Hematopoietic multipotent progenitor cell treated with erythropoietin and hydrocortisone succinate and interleukin-3 and kit ligand, for 6 days (in vitro differentiated cells): ENCODE measurements around the gene GBX2.

Source experiments
- DNase-seq: peaks from one replicate; pipeline ENCODE4 v3.0.0-alpha.2; 2015

Gene GBX2

GRCh38 chr2:236180831-236181453 lies 12.8 kb upstream of the GBX2 start:
- DNase-seq: peak; percentile 77

- no peak for DNase-seq
Measured at GRCh38 chr2:236180076-236180816, 12.1 kb upstream of the GBX2 start.

GRCh38 chr2:236179236-236180075 lies 11.3 kb upstream of the GBX2 start:
- no peak for DNase-seq

GRCh38 chr2:236178890-236179235 lies 10.7 kb upstream of the GBX2 start:
- no peak for DNase-seq

GRCh38 chr2:236177967-236178889 lies 10.0 kb upstream of the GBX2 start:
- peak; percentile 56 for DNase-seq

GRCh38 chr2:236177604-236177966 lies 9.4 kb upstream of the GBX2 start:
- peak; percentile 68 for DNase-seq

GRCh38 chr2:236176951-236177350 lies 8.8 kb upstream of the GBX2 start:
- DNase-seq: no peak

GRCh38 chr2:236176417-236176816 lies 8.2 kb upstream of the GBX2 start:
- DNase-seq: peak; percentile 35

- no peak for DNase-seq
Measured at GRCh38 chr2:236175548-236176150, 7.5 kb upstream of the GBX2 start.

GRCh38 chr2:236173729-236174607 lies 5.8 kb upstream of the GBX2 start:
- DNase-seq: no peak

GRCh38 chr2:236173036-236173728 lies 5.0 kb upstream of the GBX2 start:
- no peak for DNase-seq

- no peak for DNase-seq
Measured at GRCh38 chr2:236172255-236173035, 4.3 kb upstream of the GBX2 start.

GRCh38 chr2:236171680-236172254 lies 3.6 kb upstream of the GBX2 start:
- no peak for DNase-seq

- DNase-seq: no peak
Measured at GRCh38 chr2:236171181-236171679, 3.0 kb upstream of the GBX2 start.

- DNase-seq: no peak
Measured at GRCh38 chr2:236170590-236171165, 2.5 kb upstream of the GBX2 start.

- no peak for DNase-seq
Measured at GRCh38 chr2:236169741-236170589, 1.8 kb upstream of the GBX2 start.

- no peak for DNase-seq
Measured at GRCh38 chr2:236169151-236169721, 1.1 kb upstream of the GBX2 start.
